Measurements from ENCODE around the gene ANGEL1.

ANGEL1 gene

GRCh38 chr14:76814726-76815645 is 2.3 kb upstream of the ANGEL1 start:
- DNase-seq = no peak

GRCh38 chr14:76812093-76812421 is 625 bp downstream of the ANGEL1 start:
- DNase-seq = no peak

GRCh38 chr14:76811561-76811960 is 1.1 kb downstream of the ANGEL1 start:
- no peak for DNase-seq

- no peak for DNase-seq
These were observed 1.7 kb downstream of the ANGEL1 start for GRCh38 chr14:76810953-76811400.

GRCh38 chr14:76810525-76810924 is 2.2 kb downstream of the ANGEL1 start:
- no peak for DNase-seq

- no peak for DNase-seq
These were observed 3.7 kb downstream of the ANGEL1 start for GRCh38 chr14:76808990-76809389.

GRCh38 chr14:76808011-76808410 is 4.7 kb downstream of the ANGEL1 start:
- DNase-seq = no peak

- DNase-seq = no peak
These were observed 6.2 kb downstream of the ANGEL1 start for GRCh38 chr14:76806446-76806845.

- no peak for DNase-seq
These were observed 18.7 kb downstream of the ANGEL1 start for GRCh38 chr14:76793956-76794355.

- DNase-seq = no peak
These were observed 19.4 kb downstream of the ANGEL1 start for GRCh38 chr14:76793324-76793723.

- DNase-seq = no peak
These were observed 20.3 kb downstream of the ANGEL1 start for GRCh38 chr14:76792422-76792821.

GRCh38 chr14:76786601-76787000 is 26.1 kb downstream of the ANGEL1 start:
- no peak for DNase-seq

GRCh38 chr14:76784881-76785280 is 27.8 kb downstream of the ANGEL1 start:
- peak; percentile 47 for DNase-seq

GRCh38 chr14:76784266-76784874 is 28.3 kb downstream of the ANGEL1 start:
- DNase-seq = no peak

GRCh38 chr14:76782885-76783566 is 29.7 kb downstream of the ANGEL1 start:
- no peak for DNase-seq

GRCh38 chr14:76782115-76782884 is 30.4 kb downstream of the ANGEL1 start:
- DNase-seq = no peak

GRCh38 chr14:76781648-76782051 is 31.0 kb downstream of the ANGEL1 start:
- DNase-seq = no peak

- DNase-seq = no peak
These were observed 31.6 kb downstream of the ANGEL1 start for GRCh38 chr14:76780875-76781647.

GRCh38 chr14:76780360-76780759 is 32.3 kb downstream of the ANGEL1 start:
- DNase-seq = no peak

GRCh38 chr14:76780058-76780345 is 32.7 kb downstream of the ANGEL1 start:
- no peak for DNase-seq

- DNase-seq = no peak
These were observed 33.2 kb downstream of the ANGEL1 start for GRCh38 chr14:76779221-76780057.

Measured in NCI-H2107 (cell line).